ENCODE data around the gene ARHGAP45.

DNA sequence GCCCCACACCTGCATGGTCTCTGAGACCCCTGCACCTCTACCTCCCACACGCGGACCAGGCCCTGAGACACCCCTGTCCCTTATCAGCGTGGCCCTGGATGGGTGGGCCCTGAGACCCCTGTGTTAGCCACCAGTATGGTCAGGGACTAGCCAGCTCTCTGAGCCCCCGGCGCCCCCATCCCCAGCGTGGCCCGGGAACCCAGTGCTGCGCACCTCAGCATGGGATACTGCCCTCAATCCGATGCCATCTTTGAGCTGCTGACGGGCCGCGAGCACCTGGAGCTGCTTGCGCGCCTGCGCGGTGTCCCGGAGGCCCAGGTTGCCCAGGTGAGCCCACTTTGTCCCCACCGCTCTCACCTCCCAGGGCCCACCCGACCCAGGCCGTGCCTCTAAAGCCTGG is 5.0 kb upstream of the ARHGAP45 start:
- TF ChIP-seq, protein P1, sequence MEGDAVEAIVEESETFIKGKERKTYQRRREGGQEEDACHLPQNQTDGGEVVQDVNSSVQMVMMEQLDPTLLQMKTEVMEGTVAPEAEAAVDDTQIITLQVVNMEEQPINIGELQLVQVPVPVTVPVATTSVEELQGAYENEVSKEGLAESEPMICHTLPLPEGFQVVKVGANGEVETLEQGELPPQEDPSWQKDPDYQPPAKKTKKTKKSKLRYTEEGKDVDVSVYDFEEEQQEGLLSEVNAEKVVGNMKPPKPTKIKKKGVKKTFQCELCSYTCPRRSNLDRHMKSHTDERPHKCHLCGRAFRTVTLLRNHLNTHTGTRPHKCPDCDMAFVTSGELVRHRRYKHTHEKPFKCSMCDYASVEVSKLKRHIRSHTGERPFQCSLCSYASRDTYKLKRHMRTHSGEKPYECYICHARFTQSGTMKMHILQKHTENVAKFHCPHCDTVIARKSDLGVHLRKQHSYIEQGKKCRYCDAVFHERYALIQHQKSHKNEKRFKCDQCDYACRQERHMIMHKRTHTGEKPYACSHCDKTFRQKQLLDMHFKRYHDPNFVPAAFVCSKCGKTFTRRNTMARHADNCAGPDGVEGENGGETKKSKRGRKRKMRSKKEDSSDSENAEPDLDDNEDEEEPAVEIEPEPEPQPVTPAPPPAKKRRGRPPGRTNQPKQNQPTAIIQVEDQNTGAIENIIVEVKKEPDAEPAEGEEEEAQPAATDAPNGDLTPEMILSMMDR (IDR thresholded peaks at IDR 0.05), result no peak
- no peak for TF ChIP-seq POLR2A (IDR thresholded peaks at IDR 0.05)

Data from body of pancreas (tissue), 4 donors.